ENCODE results near the gene ASF1B.

- TF ChIP-seq GATA3 (IDR thresholded peaks at IDR 0.05; ENCODE audit: low read depth, low read length) = no peak
- no peak for TF ChIP-seq GATA2 (IDR thresholded peaks at IDR 0.05; ENCODE audit: low read depth, low read length)
Measured at GRCh38 chr19:14073261-14073924, 63.0 kb downstream of the ASF1B start.
